Mesothelial cell of epicardium (in vitro differentiated cells): ENCODE results near the gene CYP2D6. TPM values are rescaled to one million over a fixed set of nuclear protein-coding genes. Genes with fewer than 3 reads are reported as not detected.

Source experiments
- DNase-seq, 2 experiments: peaks; one replicate each; pipeline ENCODE4 v3.0.0; 2021; ENCODE audit warnings: low spot score in 2 of 2; ENCODE audit not compliant: unreplicated experiment in 2 of 2
- H3K27ac Mint-ChIP-seq: 2 replicates; pipeline ENCODE4 v1.8.0; 2021; ENCODE audit warnings: mixed read lengths
- H3K27me3 Mint-ChIP-seq: 2 replicates; pipeline ENCODE4 v1.8.0; 2021; ENCODE audit warnings: low read depth, mixed read lengths
- H3K36me3 Mint-ChIP-seq: 2 replicates; pipeline ENCODE4 v1.8.0; 2021; ENCODE audit warnings: mixed read lengths
- H3K4me1 Mint-ChIP-seq: 2 replicates; pipeline ENCODE4 v1.8.0; 2021; ENCODE audit warnings: mixed read lengths
- H3K4me3 Mint-ChIP-seq: 2 replicates; pipeline ENCODE4 v1.8.0; 2021; ENCODE audit warnings: mild to moderate bottlenecking, moderate library complexity, mixed read lengths
- H3K9me3 Mint-ChIP-seq: 2 replicates; pipeline ENCODE4 v1.8.0; 2021; ENCODE audit warnings: mixed read lengths
- total RNA-seq: library from RNA; stranded (reverse); gene quantifications from 3 replicates; pipeline ENCODE4 v1.2.1, GENCODE V29; 2021
- TF ChIP-seq, protein P1 (sequence below): fragments of 200-600 bp; sonication (generic); IDR thresholded peaks from one replicate; pipeline ENCODE4 v1.5.0; 2021; ENCODE audit warnings: antibody characterized with exemption; ENCODE audit not compliant: unreplicated experiment

CYP2D6 gene
- total RNA-seq, 1 donor from 2014 or later: 7.2 TPM

DNA sequence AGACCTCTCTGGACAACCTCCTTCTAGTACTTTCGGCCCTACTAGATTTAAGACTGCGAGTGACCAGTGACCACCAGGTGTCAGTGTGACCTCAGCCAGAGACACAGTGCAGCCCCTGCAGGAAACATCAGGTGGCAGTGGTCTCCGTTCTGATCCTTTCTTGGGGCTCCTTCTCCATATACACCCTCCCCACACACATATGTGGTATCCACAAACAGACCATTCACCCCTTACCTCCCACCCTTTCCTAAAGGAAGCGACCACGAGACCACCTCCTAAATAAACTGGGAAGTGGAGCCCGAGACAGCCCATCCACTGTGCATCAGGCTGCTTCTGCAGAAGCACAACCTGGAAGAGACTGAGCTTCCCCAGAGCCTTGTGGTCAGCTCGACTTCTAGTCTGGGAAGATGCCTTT, 38.5 kb upstream of the CYP2D6 start:
- H3K27me3 Mint-ChIP-seq: no peaks in the 10 kb centered on the region
- peaks cover 19% of the 10 kb centered on the region for H3K4me1 Mint-ChIP-seq
- H3K4me3 Mint-ChIP-seq: no peak overlapping the region
- TF ChIP-seq, protein P1, sequence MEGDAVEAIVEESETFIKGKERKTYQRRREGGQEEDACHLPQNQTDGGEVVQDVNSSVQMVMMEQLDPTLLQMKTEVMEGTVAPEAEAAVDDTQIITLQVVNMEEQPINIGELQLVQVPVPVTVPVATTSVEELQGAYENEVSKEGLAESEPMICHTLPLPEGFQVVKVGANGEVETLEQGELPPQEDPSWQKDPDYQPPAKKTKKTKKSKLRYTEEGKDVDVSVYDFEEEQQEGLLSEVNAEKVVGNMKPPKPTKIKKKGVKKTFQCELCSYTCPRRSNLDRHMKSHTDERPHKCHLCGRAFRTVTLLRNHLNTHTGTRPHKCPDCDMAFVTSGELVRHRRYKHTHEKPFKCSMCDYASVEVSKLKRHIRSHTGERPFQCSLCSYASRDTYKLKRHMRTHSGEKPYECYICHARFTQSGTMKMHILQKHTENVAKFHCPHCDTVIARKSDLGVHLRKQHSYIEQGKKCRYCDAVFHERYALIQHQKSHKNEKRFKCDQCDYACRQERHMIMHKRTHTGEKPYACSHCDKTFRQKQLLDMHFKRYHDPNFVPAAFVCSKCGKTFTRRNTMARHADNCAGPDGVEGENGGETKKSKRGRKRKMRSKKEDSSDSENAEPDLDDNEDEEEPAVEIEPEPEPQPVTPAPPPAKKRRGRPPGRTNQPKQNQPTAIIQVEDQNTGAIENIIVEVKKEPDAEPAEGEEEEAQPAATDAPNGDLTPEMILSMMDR: peak; percentile 79
- H3K9me3 Mint-ChIP-seq: no peaks in the 10 kb centered on the region
- peak; percentile 48 to 81 for DNase-seq
- H3K36me3 Mint-ChIP-seq: peaks cover 14% of the 10 kb centered on the region
- no peak overlapping the region for H3K27ac Mint-ChIP-seq

DNA sequence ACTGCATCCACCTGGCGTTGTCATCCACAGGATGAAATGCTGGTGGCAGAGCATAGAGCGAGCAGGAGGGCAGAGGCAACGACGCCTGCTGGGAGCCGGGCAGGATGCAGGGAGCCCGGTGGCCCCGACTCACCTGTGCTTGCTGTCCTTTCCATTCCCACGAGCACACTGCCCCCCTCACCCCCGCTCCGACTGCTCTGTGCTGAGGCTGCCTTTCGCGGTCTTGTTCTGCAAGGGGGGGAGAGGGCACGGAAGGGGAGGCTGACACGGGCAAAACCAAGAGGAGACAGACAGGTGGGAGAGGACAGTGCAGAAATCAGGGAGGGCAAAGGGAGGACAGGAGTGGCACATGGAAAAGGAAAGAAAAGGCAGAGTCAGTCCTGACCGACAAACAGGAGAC, 37.9 kb upstream of the CYP2D6 start:
- Mint-ChIP-seq H3K27ac (no peak overlapping the region), H3K4me1 (peaks cover 17% of the 10 kb centered on the region), H3K4me3 (no peak overlapping the region), H3K27me3 (no peaks in the 10 kb centered on the region), H3K36me3 (peaks cover 15% of the 10 kb centered on the region), H3K9me3 (no peaks in the 10 kb centered on the region)
- TF ChIP-seq, protein P1: no peak
- no peak for DNase-seq

DNA sequence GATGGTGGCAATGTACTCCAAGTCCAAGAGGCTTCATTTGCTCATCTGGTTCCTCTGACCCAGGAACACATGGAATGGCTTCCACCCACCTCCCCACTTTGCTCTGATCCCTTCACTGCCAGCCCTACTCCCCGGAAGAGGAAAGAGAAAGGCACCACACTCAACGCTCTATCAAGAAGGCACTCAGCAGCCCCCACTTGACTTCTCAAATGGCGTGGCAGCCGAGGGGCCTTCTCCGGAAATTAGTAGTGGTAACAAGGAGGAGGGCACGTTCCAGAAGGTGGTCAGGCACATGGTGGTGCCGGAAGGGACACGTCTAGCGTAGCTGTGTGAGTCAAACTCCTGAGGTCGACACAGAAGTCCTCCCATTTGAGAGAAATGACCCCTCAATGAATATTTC, 36.5 kb upstream of the CYP2D6 start:
- TF ChIP-seq, protein P1: no peak
- Mint-ChIP-seq H3K27me3 (no peaks in the 10 kb centered on the region), H3K4me3 (no peak overlapping the region), H3K27ac (no peak overlapping the region), H3K36me3 (peaks cover 15% of the 10 kb centered on the region), H3K4me1 (peaks cover 5% of the 10 kb centered on the region), H3K9me3 (no peaks in the 10 kb centered on the region)
- no peak for DNase-seq

DNA sequence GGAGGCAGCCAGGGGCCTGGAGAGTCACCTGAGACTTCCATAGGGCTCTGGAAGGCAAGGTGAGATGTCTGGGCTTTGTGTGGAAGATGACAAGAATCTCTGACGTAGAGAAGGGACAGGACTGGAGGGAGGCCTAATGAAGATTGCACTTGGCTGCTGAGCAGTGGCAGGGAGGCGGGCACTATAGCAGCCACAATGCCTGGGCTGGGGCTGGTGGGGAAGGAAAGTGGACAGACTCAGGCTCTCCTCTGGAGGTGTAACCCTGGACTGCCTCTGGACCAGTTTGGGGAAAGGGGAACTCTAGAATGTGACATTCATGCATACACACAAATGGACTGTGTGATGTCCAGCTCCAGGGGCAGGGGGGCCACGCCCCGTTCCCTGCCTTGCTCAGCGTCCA, 34.3 kb upstream of the CYP2D6 start:
- Mint-ChIP-seq H3K9me3 (no peaks in the 10 kb centered on the region), H3K4me3 (no peak overlapping the region), H3K36me3 (peaks cover 15% of the 10 kb centered on the region), H3K4me1 (peaks cover 2% of the 10 kb centered on the region), H3K27ac (no peak overlapping the region), H3K27me3 (no peaks in the 10 kb centered on the region)
- no peak for DNase-seq
- TF ChIP-seq, protein P1: no peak

GRCh38 chr22:42163515-42163914, 32.9 kb upstream of the CYP2D6 start:
- TF ChIP-seq, protein P1: no peak
- H3K9me3 Mint-ChIP-seq: no peaks in the 10 kb centered on the region
- H3K36me3 Mint-ChIP-seq: peaks cover 14% of the 10 kb centered on the region
- no peak overlapping the region for H3K4me3 Mint-ChIP-seq
- H3K27me3 Mint-ChIP-seq: no peaks in the 10 kb centered on the region
- peaks cover 2% of the 10 kb centered on the region for H3K4me1 Mint-ChIP-seq
- H3K27ac Mint-ChIP-seq: no peak overlapping the region
- DNase-seq: no peak
